Measurements from ENCODE around the gene EPB41L4B. TPM values are rescaled to one million over a fixed set of nuclear protein-coding genes. Genes with fewer than 3 reads are reported as not detected.

EPB41L4B gene
- total RNA-seq (2022; extraction: Qiagen RNA extraction; ENCODE audit: low read depth) = 11.5 to 16.9 TPM (median 14.6 TPM) in 5 replicates

GRCh38 chr9:109320742-109321448 lies at the start of gene EPB41L4B:
TSS of gene EPB41L4B (minus strand) at chr9:109321059. CDS start at chr9:109320446, 613 bp downstream.

GRCh38 chr9:109166771-109167601 lies 153.9 kb downstream of the EPB41L4B start, which contains the start of gene FRRS1L:
TSS of gene FRRS1L (minus strand) at chr9:109167249. CDS start at chr9:109167138, 111 bp downstream.

Other genes with a start within 250 kb of the EPB41L4B start
- gene TMEM245, start 201.1 kb downstream of the EPB41L4B start, total RNA-seq (2022; extraction: Qiagen RNA extraction; ENCODE audit: low read depth) = 35.3 to 54.6 TPM (median 47.2 TPM) in 5 replicates
- gene FRRS1L, start 153.8 kb downstream of the EPB41L4B start, total RNA-seq (2022; extraction: Qiagen RNA extraction; ENCODE audit: low read depth) = 0.15 to 0.47 TPM (median 0.19 TPM) in 5 replicates
- 13.1 to 17.4 TPM (median 16.5 TPM) in 5 replicates for gene PTPN3, start 177.2 kb upstream of the EPB41L4B start, total RNA-seq (2022; extraction: Qiagen RNA extraction; ENCODE audit: low read depth)